Stimulated activated CD4-positive, alpha-beta T cell treated with anti-CD3 and anti-CD28 coated beads, Interleukin-4, amount 100 ng/mL, for 48 hours (primary cell): ENCODE measurements around the gene SETDB1.

Source experiments
- DNase-seq, 2 donors: peaks; one replicate each; pipeline ENCODE4 v3.0.0-alpha.2; 2020; ENCODE audit warnings: low read depth in 2 of 2

Gene SETDB1

GRCh38 chr1:150974580-150975478 lies 48.7 kb downstream of the SETDB1 start, which contains the start of gene CERS2:
TSS of gene CERS2 (minus strand) at chr1:150974835. CDS start at chr1:150969090, 5,745 bp downstream.
- DNase-seq = peak; percentile 54 to 65

GRCh38 chr1:150976401-150976821 lies 50.2 kb downstream of the SETDB1 start:
- DNase-seq = no peak

GRCh38 chr1:150976879-150977694 lies 50.9 kb downstream of the SETDB1 start:
- DNase-seq = peak; percentile 58 to 69

- DNase-seq = peak; percentile 81 to 86
Measured at GRCh38 chr1:150979092-150980056, 53.2 kb downstream of the SETDB1 start.

GRCh38 chr1:150981177-150981804 lies 55.1 kb downstream of the SETDB1 start:
- DNase-seq = no peak

GRCh38 chr1:150981805-150982712 lies 55.9 kb downstream of the SETDB1 start, which contains the start of gene ANXA9:
TSS of gene ANXA9 (plus strand) at chr1:150982292. CDS start at chr1:150983106, 814 bp downstream.
- DNase-seq = no peak

- DNase-seq = no peak
Measured at GRCh38 chr1:150985179-150985825, 59.1 kb downstream of the SETDB1 start.

GRCh38 chr1:150987924-150988323 lies 61.8 kb downstream of the SETDB1 start:
- DNase-seq = no peak

GRCh38 chr1:150992626-150993025 lies 66.5 kb downstream of the SETDB1 start:
- DNase-seq = no peak

GRCh38 chr1:150994248-150994647 lies 68.1 kb downstream of the SETDB1 start:
- DNase-seq = no peak

GRCh38 chr1:150995460-150995859 lies 69.3 kb downstream of the SETDB1 start:
- DNase-seq = no peak

GRCh38 chr1:150995896-150996295 lies 69.7 kb downstream of the SETDB1 start:
- no peak for DNase-seq

- DNase-seq = no peak
Measured at GRCh38 chr1:150997126-150997872, 71.1 kb downstream of the SETDB1 start.

- DNase-seq = no peak
Measured at GRCh38 chr1:150997949-150998348, 71.8 kb downstream of the SETDB1 start.

GRCh38 chr1:150999051-150999674 lies 73.0 kb downstream of the SETDB1 start:
- DNase-seq = no peak

GRCh38 chr1:150999926-151000325 lies 73.8 kb downstream of the SETDB1 start:
- DNase-seq = no peak

GRCh38 chr1:151000408-151000807 lies 74.2 kb downstream of the SETDB1 start:
- DNase-seq = no peak

- DNase-seq = no peak
Measured at GRCh38 chr1:151001602-151002001, 75.4 kb downstream of the SETDB1 start.
